GM18861 (cell line): Measurements from ENCODE around the gene NPPA.

ENCODE experiments used
- ATAC-seq: cut with Tn5 transposase; IDR thresholded peaks from one replicate; pipeline ENCODE4 v1.9.1; 2021; ENCODE audit not compliant: unreplicated experiment

The NPPA gene

GRCh38 chr1:11874624-11875023 is 27.0 kb upstream of the NPPA start:
- no peak for ATAC-seq

- no peak for ATAC-seq
Observed at GRCh38 chr1:11874258-11874562, 26.6 kb upstream of the NPPA start.

- ATAC-seq = no peak
Observed at GRCh38 chr1:11873395-11874257, 26.0 kb upstream of the NPPA start.

GRCh38 chr1:11872545-11872944 is 25.0 kb upstream of the NPPA start:
- no peak for ATAC-seq

- ATAC-seq = no peak
Observed at GRCh38 chr1:11869650-11870207, 22.1 kb upstream of the NPPA start.

- no peak for ATAC-seq
Observed at GRCh38 chr1:11869104-11869503, 21.5 kb upstream of the NPPA start.

- ATAC-seq = no peak
Observed at GRCh38 chr1:11868331-11868980, 20.9 kb upstream of the NPPA start.

- no peak for ATAC-seq
Observed at GRCh38 chr1:11862890-11863289, 15.3 kb upstream of the NPPA start.

GRCh38 chr1:11860587-11860986 is 13.0 kb upstream of the NPPA start:
- ATAC-seq = no peak

- ATAC-seq = no peak
Observed at GRCh38 chr1:11860083-11860482, 12.5 kb upstream of the NPPA start.

GRCh38 chr1:11858968-11859871 is 11.6 kb upstream of the NPPA start:
- no peak for ATAC-seq

GRCh38 chr1:11858613-11858967 is 11.0 kb upstream of the NPPA start, which contains the start of gene NPPB:
NPPB (minus strand) TSS chr1:11858945; CDS start chr1:11858833, 112 bp downstream.
- ATAC-seq = no peak

GRCh38 chr1:11858158-11858557 is 10.6 kb upstream of the NPPA start:
- no peak for ATAC-seq

- no peak for ATAC-seq
Observed at GRCh38 chr1:11857164-11857851, 9.7 kb upstream of the NPPA start.

- no peak for ATAC-seq
Observed at GRCh38 chr1:11856698-11857097, 9.1 kb upstream of the NPPA start.

- ATAC-seq = no peak
Observed at GRCh38 chr1:11855430-11855829, 7.8 kb upstream of the NPPA start.

GRCh38 chr1:11854519-11854918 is 6.9 kb upstream of the NPPA start:
- no peak for ATAC-seq

- ATAC-seq = no peak
Observed at GRCh38 chr1:11851180-11851579, 3.6 kb upstream of the NPPA start.

GRCh38 chr1:11850156-11850555 is 2.6 kb upstream of the NPPA start:
- ATAC-seq = no peak

GRCh38 chr1:11848373-11848700 is 754 bp upstream of the NPPA start:
- no peak for ATAC-seq
